SK-N-SH treated with all-trans-retinoic acid at 6 μM for 48 hours (cell line): ENCODE results near the gene SRRM5.

ENCODE experiments used
- ATAC-seq: fragments of 200-7000 bp; cut with Tn5 transposase; 3 replicates; pipeline ENCODE4 v1.9.1; 2020; ENCODE audit warnings: mild to moderate bottlenecking, moderate library complexity
- ARNTL ChIP-seq: fragments of 450-650 bp; formaldehyde crosslinking; IDR thresholded peaks from 2 replicates; pipeline ENCODE4 v1.5.0; 2020; ENCODE audit warnings: low read depth, mild to moderate bottlenecking, moderate library complexity, borderline replicate concordance
- BACH2 ChIP-seq: fragments of 250-450 bp; sonication (Bioruptor Pico); IDR thresholded peaks from 2 replicates; pipeline ENCODE4 v1.9.0; 2021; ENCODE audit warnings: mild to moderate bottlenecking, borderline replicate concordance
- CSDC2 ChIP-seq: fragments of 250-450 bp; sonication (Bioruptor Pico); IDR thresholded peaks from 2 replicates; pipeline ENCODE4 v1.5.0; 2020; ENCODE audit warnings: mild to moderate bottlenecking, moderate library complexity
- ESRRG ChIP-seq: fragments of 250-450 bp; sonication (Bioruptor Pico); IDR thresholded peaks from 2 replicates; pipeline ENCODE4 v1.6.1; 2021; ENCODE audit warnings: mild to moderate bottlenecking
- GLIS3 ChIP-seq: fragments of 250-450 bp; sonication (Bioruptor Pico); IDR thresholded peaks from 2 replicates; pipeline ENCODE4 v1.5.0; 2020; ENCODE audit warnings: mild to moderate bottlenecking, moderate library complexity
- ISL1 ChIP-seq: fragments of 250-450 bp; sonication (Bioruptor Pico); IDR thresholded peaks from 2 replicates; pipeline ENCODE4 v2.1.2; 2022; ENCODE audit warnings: mild to moderate bottlenecking, moderate library complexity
- OSR1 ChIP-seq: fragments of 250-450 bp; sonication (Bioruptor Pico); IDR thresholded peaks from 2 replicates; pipeline ENCODE4 v1.8.0; 2022; ENCODE audit warnings: moderate library complexity, mild to moderate bottlenecking, inconsistent platforms
- PPARA ChIP-seq: fragments of 250-450 bp; sonication (Bioruptor Pico); IDR thresholded peaks from 2 replicates; pipeline ENCODE4 v1.5.0; 2020; ENCODE audit warnings: mild to moderate bottlenecking, borderline replicate concordance
- SNAI2 ChIP-seq: fragments of 250-450 bp; sonication (Bioruptor Pico); IDR thresholded peaks from 2 replicates; pipeline ENCODE4 v1.5.0; 2020; ENCODE audit warnings: mild to moderate bottlenecking, moderate library complexity
- TCF4 ChIP-seq: fragments of 250-450 bp; sonication (Bioruptor Pico); IDR thresholded peaks from 2 replicates; pipeline ENCODE4 v1.8.0; 2021; ENCODE audit warnings: mild to moderate bottlenecking, moderate library complexity, borderline replicate concordance
- TOX ChIP-seq: fragments of 250-450 bp; sonication (Bioruptor Pico); IDR thresholded peaks from 2 replicates; pipeline ENCODE4 v1.8.0; 2021; ENCODE audit warnings: mild to moderate bottlenecking, moderate library complexity, borderline replicate concordance
- ZC3H10 ChIP-seq: fragments of 250-450 bp; sonication (Bioruptor Pico); IDR thresholded peaks from 2 replicates; pipeline ENCODE4 v1.5.1; 2021; ENCODE audit warnings: mild to moderate bottlenecking, moderate library complexity
- ZFP3 ChIP-seq: fragments of 250-450 bp; sonication (Bioruptor Pico); IDR thresholded peaks from 2 replicates; pipeline ENCODE4 v1.5.0; 2020; ENCODE audit warnings: mild to moderate bottlenecking, moderate library complexity
- ZNF565 ChIP-seq: fragments of 450-650 bp; formaldehyde crosslinking; conservative IDR thresholded peaks from 2 replicates; pipeline ENCODE4 v1.5.0; 2020; ENCODE audit warnings: low read depth, mild to moderate bottlenecking, moderate library complexity
- ZNF8 ChIP-seq: fragments of 450-650 bp; formaldehyde crosslinking; IDR thresholded peaks from 2 replicates; pipeline ENCODE4 v1.5.0; 2020; ENCODE audit warnings: mild to moderate bottlenecking, moderate library complexity
- TF ChIP-seq, protein P1 (sequence below): fragments of 250-450 bp; sonication (Bioruptor Pico); IDR thresholded peaks from 2 replicates; pipeline ENCODE4 v1.5.0; 2020; ENCODE audit warnings: mild to moderate bottlenecking, moderate library complexity
- TF ChIP-seq, protein P2 (sequence below): fragments of 250-450 bp; sonication (Bioruptor Pico); IDR thresholded peaks from 2 replicates; pipeline ENCODE4 v1.8.0; 2021; ENCODE audit warnings: low read depth, mild to moderate bottlenecking, moderate library complexity, borderline replicate concordance
- TF ChIP-seq, protein P3 (sequence below): fragments of 250-450 bp; sonication (Bioruptor Pico); IDR thresholded peaks from 2 replicates; pipeline ENCODE4 v1.8.0; 2020; ENCODE audit warnings: mild to moderate bottlenecking, moderate library complexity, borderline replicate concordance
- TF ChIP-seq, protein P4 (sequence below): fragments of 250-450 bp; sonication (Bioruptor Pico); IDR thresholded peaks from 2 replicates; pipeline ENCODE4 v1.5.1; 2021; ENCODE audit warnings: mild to moderate bottlenecking, moderate library complexity

SRRM5 gene, protein sequence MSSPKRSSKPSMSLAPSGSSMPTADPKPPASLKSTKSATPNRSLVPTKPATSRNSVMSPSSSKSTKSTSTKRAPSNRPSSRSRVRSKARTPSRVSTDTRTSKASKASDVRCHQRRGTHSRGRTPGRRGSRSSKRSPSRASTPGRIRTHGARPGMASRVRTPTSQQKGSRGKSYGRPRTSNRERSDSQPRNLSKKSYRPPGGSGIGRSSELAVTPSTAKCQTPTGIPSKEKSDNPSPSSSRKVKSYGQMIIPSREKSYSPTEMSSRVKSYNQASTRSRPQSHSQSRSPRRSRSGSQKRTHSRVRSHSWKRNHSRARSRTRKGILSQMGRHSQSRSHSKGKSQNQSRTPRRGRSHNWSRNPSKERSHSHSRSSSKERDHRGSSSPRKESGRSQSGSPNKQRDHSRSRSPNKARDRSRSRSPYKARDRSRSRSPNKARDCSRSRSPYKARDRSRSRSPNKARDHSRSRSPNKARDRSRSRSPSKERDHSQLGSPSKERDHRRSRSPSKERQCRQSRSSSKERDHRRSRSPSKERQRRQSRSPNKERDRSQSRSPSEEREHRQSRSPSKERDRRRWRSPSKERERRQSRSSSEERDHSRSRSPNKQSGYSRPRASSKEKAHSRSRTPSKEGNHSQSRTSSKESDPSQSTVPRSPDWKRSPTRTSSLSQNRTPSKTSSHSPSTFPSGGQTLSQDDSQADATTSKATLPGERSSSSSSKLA

DNA sequence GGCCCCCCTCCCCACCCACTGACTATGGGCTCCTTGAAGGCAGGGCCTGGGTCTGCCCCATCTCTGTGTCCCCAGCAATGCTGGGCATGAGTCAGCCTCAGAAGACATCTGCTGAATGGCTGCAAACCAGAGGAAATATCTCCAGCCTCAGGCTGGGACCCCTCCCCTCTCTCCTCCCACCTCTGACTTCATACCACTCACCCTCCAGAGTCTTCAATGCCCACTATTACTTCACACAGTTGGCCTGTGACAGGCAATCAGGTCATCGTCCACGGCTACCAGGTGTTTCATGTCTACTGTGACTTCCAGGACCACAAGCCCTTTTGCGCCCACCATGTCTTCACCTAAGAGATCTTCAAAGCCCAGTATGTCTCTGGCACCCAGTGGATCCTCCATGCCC is at the start of gene SRRM5:
TSS of gene SRRM5 (plus strand) at position 301 of the 400 bp plus-strand sequence. CDS start at position 335, 34 bp downstream.
- no peak for ATAC-seq
- TF ChIP-seq, protein P1, sequence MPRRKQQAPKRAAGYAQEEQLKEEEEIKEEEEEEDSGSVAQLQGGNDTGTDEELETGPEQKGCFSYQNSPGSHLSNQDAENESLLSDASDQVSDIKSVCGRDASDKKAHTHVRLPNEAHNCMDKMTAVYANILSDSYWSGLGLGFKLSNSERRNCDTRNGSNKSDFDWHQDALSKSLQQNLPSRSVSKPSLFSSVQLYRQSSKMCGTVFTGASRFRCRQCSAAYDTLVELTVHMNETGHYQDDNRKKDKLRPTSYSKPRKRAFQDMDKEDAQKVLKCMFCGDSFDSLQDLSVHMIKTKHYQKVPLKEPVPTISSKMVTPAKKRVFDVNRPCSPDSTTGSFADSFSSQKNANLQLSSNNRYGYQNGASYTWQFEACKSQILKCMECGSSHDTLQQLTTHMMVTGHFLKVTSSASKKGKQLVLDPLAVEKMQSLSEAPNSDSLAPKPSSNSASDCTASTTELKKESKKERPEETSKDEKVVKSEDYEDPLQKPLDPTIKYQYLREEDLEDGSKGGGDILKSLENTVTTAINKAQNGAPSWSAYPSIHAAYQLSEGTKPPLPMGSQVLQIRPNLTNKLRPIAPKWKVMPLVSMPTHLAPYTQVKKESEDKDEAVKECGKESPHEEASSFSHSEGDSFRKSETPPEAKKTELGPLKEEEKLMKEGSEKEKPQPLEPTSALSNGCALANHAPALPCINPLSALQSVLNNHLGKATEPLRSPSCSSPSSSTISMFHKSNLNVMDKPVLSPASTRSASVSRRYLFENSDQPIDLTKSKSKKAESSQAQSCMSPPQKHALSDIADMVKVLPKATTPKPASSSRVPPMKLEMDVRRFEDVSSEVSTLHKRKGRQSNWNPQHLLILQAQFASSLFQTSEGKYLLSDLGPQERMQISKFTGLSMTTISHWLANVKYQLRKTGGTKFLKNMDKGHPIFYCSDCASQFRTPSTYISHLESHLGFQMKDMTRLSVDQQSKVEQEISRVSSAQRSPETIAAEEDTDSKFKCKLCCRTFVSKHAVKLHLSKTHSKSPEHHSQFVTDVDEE (CRISPR knock-in tag), result no peak
- TF ChIP-seq ARNTL (CRISPR knock-in tag) (no peak), ZNF565 (no peak), PPARA (CRISPR knock-in tag) (no peak), CSDC2 (no peak), SNAI2 (no peak), BACH2 (CRISPR knock-in tag) (no peak), TCF4 (CRISPR knock-in tag) (no peak), ZFP3 (CRISPR knock-in tag) (no peak), GLIS3 (CRISPR knock-in tag) (no peak)
- TF ChIP-seq, protein P2, sequence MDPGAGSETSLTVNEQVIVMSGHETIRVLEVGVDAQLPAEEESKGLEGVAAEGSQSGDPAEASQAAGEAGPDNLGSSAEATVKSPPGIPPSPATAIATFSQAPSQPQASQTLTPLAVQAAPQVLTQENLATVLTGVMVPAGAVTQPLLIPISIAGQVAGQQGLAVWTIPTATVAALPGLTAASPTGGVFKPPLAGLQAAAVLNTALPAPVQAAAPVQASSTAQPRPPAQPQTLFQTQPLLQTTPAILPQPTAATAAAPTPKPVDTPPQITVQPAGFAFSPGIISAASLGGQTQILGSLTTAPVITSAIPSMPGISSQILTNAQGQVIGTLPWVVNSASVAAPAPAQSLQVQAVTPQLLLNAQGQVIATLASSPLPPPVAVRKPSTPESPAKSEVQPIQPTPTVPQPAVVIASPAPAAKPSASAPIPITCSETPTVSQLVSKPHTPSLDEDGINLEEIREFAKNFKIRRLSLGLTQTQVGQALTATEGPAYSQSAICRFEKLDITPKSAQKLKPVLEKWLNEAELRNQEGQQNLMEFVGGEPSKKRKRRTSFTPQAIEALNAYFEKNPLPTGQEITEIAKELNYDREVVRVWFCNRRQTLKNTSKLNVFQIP (CRISPR knock-in tag), result no peak

DNA sequence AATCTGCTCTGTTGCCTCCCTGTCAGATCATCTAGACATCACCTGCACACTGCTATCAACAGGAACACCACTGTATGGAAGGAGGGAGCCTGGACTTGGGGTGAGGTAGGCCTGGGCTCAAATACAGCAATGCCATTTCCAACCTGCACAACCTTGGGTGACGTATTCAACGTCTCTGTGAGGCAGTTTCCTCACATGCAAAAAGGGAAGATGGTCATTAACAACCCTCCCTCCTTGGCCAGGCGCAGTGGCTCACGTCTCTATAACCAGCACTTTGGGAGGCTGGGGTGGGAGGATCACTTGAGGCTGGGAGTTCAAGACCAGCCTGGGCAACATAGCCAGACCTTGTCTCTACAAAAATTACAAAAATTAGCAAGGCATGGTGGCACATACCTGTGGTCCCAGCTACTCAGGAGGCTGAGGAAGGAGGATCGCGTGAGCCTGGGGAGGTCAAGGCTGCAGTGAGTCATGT is 49.6 kb upstream of the SRRM5 start:
- no peak for ATAC-seq
- TF ChIP-seq ZNF565 (no peak), ESRRG (CRISPR knock-in tag) (no peak), BACH2 (CRISPR knock-in tag) (no peak), ZNF8 (CRISPR knock-in tag) (no peak), TCF4 (CRISPR knock-in tag) (no peak), ISL1 (CRISPR knock-in tag) (no peak), ZC3H10 (CRISPR knock-in tag) (no peak)
- TF ChIP-seq, all 23 proteins: peak for 0

DNA sequence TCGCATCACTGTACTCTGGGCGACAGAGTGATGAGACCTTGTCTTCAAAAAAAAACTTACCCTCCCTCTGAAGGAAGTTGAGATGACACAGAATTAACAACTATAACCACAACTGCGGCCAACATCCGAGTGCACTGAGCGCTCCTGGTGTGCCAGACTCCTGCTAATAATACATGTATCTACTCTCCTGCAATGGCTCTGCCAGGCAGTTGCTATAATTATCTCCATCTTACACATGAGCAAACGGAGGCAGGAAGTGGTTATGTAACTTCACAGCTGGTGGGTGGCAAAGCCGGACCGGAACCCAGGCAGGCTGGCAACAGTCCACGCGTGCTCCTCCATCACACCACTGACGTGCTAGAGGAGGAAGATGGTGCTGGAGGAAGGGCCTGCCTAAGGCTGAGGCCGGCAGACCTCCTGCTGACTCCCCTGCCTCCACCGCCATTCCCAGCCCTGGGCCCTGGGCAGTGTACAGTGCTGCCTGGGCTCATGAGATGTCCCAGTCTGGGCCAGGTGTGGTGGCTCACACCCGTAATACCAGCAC is 49.1 kb upstream of the SRRM5 start:
- TF ChIP-seq, protein P3, sequence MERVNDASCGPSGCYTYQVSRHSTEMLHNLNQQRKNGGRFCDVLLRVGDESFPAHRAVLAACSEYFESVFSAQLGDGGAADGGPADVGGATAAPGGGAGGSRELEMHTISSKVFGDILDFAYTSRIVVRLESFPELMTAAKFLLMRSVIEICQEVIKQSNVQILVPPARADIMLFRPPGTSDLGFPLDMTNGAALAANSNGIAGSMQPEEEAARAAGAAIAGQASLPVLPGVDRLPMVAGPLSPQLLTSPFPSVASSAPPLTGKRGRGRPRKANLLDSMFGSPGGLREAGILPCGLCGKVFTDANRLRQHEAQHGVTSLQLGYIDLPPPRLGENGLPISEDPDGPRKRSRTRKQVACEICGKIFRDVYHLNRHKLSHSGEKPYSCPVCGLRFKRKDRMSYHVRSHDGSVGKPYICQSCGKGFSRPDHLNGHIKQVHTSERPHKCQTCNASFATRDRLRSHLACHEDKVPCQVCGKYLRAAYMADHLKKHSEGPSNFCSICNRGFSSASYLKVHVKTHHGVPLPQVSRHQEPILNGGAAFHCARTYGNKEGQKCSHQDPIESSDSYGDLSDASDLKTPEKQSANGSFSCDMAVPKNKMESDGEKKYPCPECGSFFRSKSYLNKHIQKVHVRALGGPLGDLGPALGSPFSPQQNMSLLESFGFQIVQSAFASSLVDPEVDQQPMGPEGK (CRISPR knock-in tag), result no peak
- no peak for TF ChIP-seq TOX (CRISPR knock-in tag)
- TF ChIP-seq, protein P4, sequence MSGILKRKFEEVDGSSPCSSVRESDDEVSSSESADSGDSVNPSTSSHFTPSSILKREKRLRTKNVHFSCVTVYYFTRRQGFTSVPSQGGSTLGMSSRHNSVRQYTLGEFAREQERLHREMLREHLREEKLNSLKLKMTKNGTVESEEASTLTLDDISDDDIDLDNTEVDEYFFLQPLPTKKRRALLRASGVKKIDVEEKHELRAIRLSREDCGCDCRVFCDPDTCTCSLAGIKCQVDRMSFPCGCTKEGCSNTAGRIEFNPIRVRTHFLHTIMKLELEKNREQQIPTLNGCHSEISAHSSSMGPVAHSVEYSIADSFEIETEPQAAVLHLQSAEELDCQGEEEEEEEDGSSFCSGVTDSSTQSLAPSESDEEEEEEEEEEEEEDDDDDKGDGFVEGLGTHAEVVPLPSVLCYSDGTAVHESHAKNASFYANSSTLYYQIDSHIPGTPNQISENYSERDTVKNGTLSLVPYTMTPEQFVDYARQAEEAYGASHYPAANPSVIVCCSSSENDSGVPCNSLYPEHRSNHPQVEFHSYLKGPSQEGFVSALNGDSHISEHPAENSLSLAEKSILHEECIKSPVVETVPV (CRISPR knock-in tag), result no peak
- TF ChIP-seq OSR1 (CRISPR knock-in tag), result no peak
- TF ChIP-seq BACH2 (CRISPR knock-in tag), result no peak
- TF ChIP-seq TCF4 (CRISPR knock-in tag), result no peak
- TF ChIP-seq ZFP3 (CRISPR knock-in tag), result no peak
- TF ChIP-seq ISL1 (CRISPR knock-in tag), result no peak
- TF ChIP-seq ARNTL (CRISPR knock-in tag), result no peak
- TF ChIP-seq, all 23 proteins: peak for 0
- peak; percentile 70 for ATAC-seq
